ENCODE measurements around the gene CYTH3. TPM values are rescaled to one million over a fixed set of nuclear protein-coding genes. Genes with fewer than 3 reads are reported as not detected.

CYTH3 gene
- total and polyA plus RNA-seq, 10 donors, result 2.5 to 28.1 (median 17.5) TPM

DNA sequence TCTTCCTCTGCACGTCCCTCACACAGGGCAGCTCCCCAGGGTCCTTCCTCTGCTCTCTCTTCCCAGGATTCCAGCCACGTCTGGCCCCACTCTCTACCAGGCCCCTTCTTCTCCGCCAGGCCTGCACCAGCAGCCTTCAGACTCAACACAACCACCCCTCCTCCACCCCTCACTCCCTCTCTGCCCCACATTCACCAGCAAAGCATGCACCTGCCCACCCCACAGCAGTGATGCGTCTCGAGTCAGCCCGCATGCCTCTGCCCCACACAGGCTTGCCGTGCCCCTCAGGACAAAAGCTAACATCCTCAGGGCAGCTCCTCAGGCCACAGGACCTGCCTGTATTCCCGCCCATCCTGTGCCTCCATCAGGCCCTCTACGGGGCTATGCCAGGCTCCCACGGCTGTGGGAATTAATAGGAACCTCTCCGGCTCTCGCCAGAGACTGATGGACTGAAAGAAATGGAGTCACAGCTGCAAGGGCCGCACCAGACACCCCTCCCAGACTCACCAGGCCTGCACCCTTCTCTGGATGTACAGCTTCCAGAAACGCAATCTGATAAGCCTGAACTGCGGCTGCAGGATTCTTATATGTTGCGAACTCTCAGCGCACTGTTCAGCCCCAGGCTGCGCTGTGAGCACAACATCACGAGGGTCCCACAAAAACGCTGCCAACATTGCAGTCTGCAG is 100.1 kb downstream of the CYTH3 start:
- Histone ChIP-seq H3K9me3 (no peaks in the 10 kb centered on the region), H3K27me3 (replicated peaks in 1 of 7) (no peaks in the 10 kb centered on the region), H3K4me1 (peaks cover 0 to 35% (median 13%) of the 10 kb centered on the region in 6 donors), H3K27ac (no peak overlapping the region), H3K36me3 (peaks cover 0 to 31% (median under 1%) of the 10 kb centered on the region in 6 donors), H3K4me3 (no peak overlapping the region)
- TF ChIP-seq, protein P1, sequence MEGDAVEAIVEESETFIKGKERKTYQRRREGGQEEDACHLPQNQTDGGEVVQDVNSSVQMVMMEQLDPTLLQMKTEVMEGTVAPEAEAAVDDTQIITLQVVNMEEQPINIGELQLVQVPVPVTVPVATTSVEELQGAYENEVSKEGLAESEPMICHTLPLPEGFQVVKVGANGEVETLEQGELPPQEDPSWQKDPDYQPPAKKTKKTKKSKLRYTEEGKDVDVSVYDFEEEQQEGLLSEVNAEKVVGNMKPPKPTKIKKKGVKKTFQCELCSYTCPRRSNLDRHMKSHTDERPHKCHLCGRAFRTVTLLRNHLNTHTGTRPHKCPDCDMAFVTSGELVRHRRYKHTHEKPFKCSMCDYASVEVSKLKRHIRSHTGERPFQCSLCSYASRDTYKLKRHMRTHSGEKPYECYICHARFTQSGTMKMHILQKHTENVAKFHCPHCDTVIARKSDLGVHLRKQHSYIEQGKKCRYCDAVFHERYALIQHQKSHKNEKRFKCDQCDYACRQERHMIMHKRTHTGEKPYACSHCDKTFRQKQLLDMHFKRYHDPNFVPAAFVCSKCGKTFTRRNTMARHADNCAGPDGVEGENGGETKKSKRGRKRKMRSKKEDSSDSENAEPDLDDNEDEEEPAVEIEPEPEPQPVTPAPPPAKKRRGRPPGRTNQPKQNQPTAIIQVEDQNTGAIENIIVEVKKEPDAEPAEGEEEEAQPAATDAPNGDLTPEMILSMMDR (IDR thresholded peaks at IDR 0.05 in 8 of 11, conservative IDR thresholded peaks at IDR 0.05 in 3 of 11), result no peak
- TF ChIP-seq POLR2A (IDR thresholded peaks at IDR 0.05), result no peak
- TF ChIP-seq POLR2AphosphoS5 (IDR thresholded peaks at IDR 0.05), result no peak
- intact Hi-C loops (cut with DNase I; ENCODE audit: low total_unique reads), result loop anchor here (10.0 kb wide), 1 partner anchor 52 kb away; no protein-coding TSS in a partner anchor
- DNase-seq, result no peak
- 87 to 91% (median 89%) methylated on average over 19 to 20 of the region's 20 CpGs for WGBS, 5 donors

DNA sequence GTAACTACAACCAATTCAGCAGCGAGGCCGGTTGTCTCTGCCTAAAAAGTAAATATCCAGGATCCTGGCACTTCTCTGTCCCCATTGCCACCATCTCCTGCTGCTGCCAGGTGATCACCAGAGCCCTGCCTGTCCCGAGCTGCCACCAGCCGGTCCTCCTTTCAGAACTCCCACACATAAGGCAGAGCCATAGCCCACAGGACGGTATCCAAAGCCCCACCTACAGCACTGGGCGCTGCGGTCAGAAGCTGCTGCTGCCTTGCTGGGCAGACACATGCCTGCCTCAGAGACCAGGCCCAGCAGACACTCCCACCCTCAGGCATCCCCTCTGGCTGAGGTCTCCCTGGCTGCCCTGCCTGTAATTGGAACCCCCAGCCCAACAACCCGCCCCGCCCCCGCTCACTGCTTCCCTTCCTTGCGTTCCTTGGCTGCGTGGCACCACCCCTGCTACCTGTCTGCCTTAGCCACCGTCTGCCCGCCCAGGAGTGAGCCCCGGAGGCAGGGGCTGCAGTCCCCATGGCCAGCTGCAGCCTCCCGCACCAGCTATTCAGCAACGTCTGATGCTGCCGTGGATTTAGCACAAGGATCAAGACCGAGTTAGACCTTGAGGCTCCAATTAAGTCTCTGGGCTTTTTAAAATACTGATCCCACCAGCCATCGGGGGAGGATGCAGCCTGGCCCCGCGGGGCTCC is 100.7 kb downstream of the CYTH3 start:
- TF ChIP-seq, protein P1 (IDR thresholded peaks at IDR 0.05 in 8 of 11, conservative IDR thresholded peaks at IDR 0.05 in 3 of 11), result no peak
- TF ChIP-seq POLR2A (IDR thresholded peaks at IDR 0.05) (no peak), POLR2AphosphoS5 (IDR thresholded peaks at IDR 0.05) (no peak)
- no peak for DNase-seq
- intact Hi-C loops (cut with DNase I; ENCODE audit: low total_unique reads), result loop anchor here (10.0 kb wide), 1 partner anchor 53 kb away; no protein-coding TSS in a partner anchor
- peaks cover 0 to 28% (median 0%) of the 10 kb centered on the region in 6 donors for H3K36me3 ChIP-seq
- H3K27me3 ChIP-seq (replicated peaks in 1 of 7), result no peaks in the 10 kb centered on the region
- H3K9me3 ChIP-seq, result no peaks in the 10 kb centered on the region
- peaks cover 0 to 32% (median 13%) of the 10 kb centered on the region in 6 donors for H3K4me1 ChIP-seq
- 89 to 96% (median 93%) methylated on average over 22 of the region's 22 CpGs for WGBS, 5 donors
- H3K4me3 ChIP-seq, result no peak overlapping the region
- H3K27ac ChIP-seq, result no peak overlapping the region

DNA sequence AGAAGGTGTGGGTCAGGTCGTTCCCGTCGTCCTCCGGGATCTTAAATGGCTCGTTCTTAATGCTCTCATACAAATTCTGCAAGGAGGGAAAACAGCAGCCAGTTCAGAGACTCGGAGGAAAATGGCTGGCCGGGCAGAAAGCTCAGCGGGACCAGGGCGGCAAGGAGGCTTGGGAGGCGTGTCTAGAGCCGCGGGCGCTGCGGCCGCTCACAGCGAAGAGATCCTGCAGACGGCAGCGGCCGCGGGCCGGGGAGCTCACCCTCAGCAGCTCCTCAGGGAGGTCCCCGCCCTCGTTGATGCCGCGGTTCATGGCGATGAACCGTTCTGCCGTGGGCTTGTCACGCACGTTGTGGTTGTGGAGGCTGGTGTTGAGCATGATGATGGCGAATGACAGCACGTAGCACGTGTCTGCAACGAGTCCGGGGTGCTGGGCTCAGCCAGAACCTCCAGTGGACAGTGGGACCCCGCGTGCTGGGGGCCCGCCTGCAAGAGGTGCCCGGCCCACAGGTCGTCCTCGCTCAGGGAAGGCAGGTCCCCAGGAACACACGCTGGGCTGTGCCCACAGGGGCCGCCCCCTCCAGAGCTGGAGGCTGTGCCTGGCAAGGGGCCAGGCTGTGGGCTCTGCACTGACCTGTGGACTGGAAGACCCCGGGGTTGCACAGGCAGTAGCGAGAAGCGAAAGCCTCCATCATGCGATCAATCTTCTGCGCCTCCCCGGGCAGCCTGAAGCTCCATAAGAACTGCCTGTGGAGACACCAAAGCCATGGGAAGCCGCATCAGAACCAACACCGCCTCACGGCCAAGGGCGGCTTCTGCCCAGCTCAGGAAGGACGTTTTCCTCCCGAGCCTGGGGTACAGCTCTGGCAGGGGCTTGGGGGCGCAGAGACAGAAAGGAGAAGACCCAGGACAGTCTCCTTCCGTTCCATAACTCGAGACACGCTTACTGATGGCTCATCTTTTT is 101.6 kb downstream of the CYTH3 start:
- DNase-seq, result no peak
- Histone ChIP-seq H3K36me3 (peaks cover 0 to 29% (median 0%) of the 10 kb centered on the region in 6 donors), H3K9me3 (no peaks in the 10 kb centered on the region), H3K27ac (no peak overlapping the region), H3K27me3 (replicated peaks in 1 of 7) (no peaks in the 10 kb centered on the region), H3K4me3 (peak overlapping the region in 1 of 8 donors; percentile 7), H3K4me1 (peaks cover 0 to 25% (median 11%) of the 10 kb centered on the region in 6 donors)
- TF ChIP-seq, protein P1 (IDR thresholded peaks at IDR 0.05 in 8 of 11, conservative IDR thresholded peaks at IDR 0.05 in 3 of 11), result no peak
- TF ChIP-seq POLR2AphosphoS5 (IDR thresholded peaks at IDR 0.05) (no peak), POLR2A (IDR thresholded peaks at IDR 0.05) (no peak)
- 91 to 96% (median 93%) methylated on average over 46 to 59 of the region's 59 CpGs for WGBS, 5 donors
- intact Hi-C loops (cut with DNase I; ENCODE audit: low total_unique reads), result loop anchor here (10.0 kb wide), 1 partner anchor 54 kb away; no protein-coding TSS in a partner anchor

Measured in spleen (tissue), 11 donors.